Sciatic nerve (tissue), 2 donors: ENCODE results near the gene TNFRSF6B. TPM values are rescaled to one million over a fixed set of nuclear protein-coding genes. Genes with fewer than 3 reads are reported as not detected.

ENCODE experiments used
- ATAC-seq: fragments of 200-7000 bp; cut with Tn5 transposase; one replicate; pipeline ENCODE4 v1.9.1; 2020; ENCODE audit warnings: mild to moderate bottlenecking, moderate library complexity
- DNase-seq: peaks from one replicate; pipeline ENCODE4 v3.0.0-alpha.2; 2020; ENCODE audit warnings: low spot score
- intact Hi-C: fragments of 100-400 bp; cut with DNase I; formaldehyde crosslinking; loops from one replicate; pipeline ENCODE4 v1.14.2; 2022
- total RNA-seq: library from RNA; stranded (reverse); fragmentation: NEBNext Ultra II Directional; extraction: Animal tissue kit (Norgen Biotek cat#: 25700); gene quantifications from one replicate; pipeline ENCODE4 v1.2.1, GENCODE V29; 2021
- donor health status: DM: no; HTN: no; CAD: no.
- donor health status: DM: no; HTN: no; CAD: no.

The TNFRSF6B gene
- total RNA-seq, 1 donor from 2014 or later: 6.1 TPM

- intact Hi-C loops: no loop called here
- DNase-seq: no peak
- no peak for ATAC-seq
These were observed 15.4 kb upstream of the TNFRSF6B start for GRCh38 chr20:63680857-63681608.

DNA sequence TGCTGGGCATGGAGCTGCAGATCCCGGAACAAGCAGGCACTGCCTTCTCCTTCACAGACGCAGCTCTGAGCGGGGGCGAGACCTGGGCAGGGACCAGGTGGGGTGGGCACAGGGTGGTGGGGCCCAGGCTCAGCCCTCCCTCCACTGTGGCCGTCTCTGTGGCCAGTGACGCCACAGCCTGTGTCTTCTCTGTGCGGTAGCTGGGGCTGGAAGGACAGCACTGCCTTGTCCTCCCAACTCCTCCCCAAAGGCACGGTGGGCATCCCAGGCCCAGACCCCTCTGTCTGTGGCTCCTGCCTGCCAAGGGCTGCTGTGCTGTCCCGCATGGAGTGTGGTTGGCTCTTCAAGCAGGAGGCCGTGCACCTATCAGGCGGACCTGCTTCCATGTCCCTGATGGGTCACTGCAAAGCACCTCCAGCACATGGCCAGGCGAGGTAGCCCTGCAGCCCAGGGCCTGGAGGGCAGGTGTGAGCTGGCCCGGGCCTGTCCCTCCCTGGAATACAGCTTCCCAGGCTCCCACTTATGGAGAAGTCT lies 14.8 kb upstream of the TNFRSF6B start:
- ATAC-seq: no peak

GRCh38 chr20:63682384-63683139 lies 13.9 kb upstream of the TNFRSF6B start:
- peak; percentile 35 for ATAC-seq
- intact Hi-C loops: no loop called here
- DNase-seq: no peak

More for the DNA sequence above, 14.8 kb upstream of the TNFRSF6B start:
- intact Hi-C loops: no loop called here
- no peak for DNase-seq

GRCh38 chr20:63685269-63686026 lies 11.0 kb upstream of the TNFRSF6B start:
- DNase-seq (no peak), ATAC-seq (no peak)
- intact Hi-C loops: no loop called here

GRCh38 chr20:63686094-63686491 lies 10.4 kb upstream of the TNFRSF6B start:
- DNase-seq: no peak
- intact Hi-C loops: no loop called here
- no peak for ATAC-seq

- DNase-seq: peak; percentile 91
- intact Hi-C loops: no loop called here
- ATAC-seq: peak; percentile 77
These were observed 9.7 kb upstream of the TNFRSF6B start for GRCh38 chr20:63686492-63687321.

- ATAC-seq: peak; percentile 0
- no peak for DNase-seq
- intact Hi-C loops: no loop called here
These were observed 8.9 kb upstream of the TNFRSF6B start for GRCh38 chr20:63687419-63688178.

- no peak for ATAC-seq
- DNase-seq: no peak
- intact Hi-C loops: no loop called here
These were observed 8.0 kb upstream of the TNFRSF6B start for GRCh38 chr20:63688228-63689045.

DNA sequence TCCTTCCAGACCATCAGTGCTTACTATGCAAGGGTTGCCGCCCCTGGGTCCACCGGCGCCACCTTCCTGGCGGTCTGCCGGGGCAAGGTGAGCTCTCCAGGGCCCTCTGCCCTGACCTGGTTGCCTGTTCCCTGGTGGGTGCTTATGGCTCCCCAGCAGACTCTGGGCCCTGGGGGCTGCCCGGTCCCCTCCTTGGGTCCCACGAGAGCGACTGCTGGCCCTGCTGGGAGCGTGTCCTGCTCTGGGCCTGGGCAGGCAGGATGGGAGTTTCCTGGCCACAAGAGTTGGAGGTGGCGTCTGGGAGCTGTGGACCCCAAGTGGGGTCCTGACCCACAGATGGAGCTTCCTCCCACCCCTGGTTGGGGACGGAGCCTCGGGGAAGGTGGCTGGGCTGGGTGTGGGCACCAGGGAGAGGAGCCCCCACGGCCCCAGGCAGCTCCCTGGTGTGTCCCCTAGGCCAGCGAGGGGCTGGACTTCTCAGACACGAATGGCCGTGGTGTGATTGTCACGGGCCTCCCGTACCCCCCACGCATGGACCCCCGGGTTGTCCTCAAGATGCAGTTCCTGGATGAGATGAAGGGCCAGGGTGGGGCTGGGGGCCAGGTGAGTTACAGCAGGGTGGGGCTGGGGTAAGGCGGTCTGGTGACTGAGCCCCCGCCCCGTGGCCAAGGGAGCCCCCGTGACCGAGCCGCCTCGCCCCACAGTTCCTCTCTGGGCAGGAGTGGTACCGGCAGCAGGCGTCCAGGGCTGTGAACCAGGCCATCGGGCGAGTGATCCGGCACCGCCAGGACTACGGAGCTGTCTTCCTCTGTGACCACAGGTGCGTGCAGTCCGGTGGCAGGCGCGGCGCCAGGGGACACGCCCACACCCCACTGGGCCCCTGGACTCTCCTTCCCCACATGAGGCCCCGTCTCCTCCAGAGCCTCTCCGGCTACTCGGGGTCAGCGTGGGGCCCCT lies 7.1 kb upstream of the TNFRSF6B start:
- intact Hi-C loops: no loop called here
- DNase-seq: peak; percentile 75
- ATAC-seq: no peak

DNA sequence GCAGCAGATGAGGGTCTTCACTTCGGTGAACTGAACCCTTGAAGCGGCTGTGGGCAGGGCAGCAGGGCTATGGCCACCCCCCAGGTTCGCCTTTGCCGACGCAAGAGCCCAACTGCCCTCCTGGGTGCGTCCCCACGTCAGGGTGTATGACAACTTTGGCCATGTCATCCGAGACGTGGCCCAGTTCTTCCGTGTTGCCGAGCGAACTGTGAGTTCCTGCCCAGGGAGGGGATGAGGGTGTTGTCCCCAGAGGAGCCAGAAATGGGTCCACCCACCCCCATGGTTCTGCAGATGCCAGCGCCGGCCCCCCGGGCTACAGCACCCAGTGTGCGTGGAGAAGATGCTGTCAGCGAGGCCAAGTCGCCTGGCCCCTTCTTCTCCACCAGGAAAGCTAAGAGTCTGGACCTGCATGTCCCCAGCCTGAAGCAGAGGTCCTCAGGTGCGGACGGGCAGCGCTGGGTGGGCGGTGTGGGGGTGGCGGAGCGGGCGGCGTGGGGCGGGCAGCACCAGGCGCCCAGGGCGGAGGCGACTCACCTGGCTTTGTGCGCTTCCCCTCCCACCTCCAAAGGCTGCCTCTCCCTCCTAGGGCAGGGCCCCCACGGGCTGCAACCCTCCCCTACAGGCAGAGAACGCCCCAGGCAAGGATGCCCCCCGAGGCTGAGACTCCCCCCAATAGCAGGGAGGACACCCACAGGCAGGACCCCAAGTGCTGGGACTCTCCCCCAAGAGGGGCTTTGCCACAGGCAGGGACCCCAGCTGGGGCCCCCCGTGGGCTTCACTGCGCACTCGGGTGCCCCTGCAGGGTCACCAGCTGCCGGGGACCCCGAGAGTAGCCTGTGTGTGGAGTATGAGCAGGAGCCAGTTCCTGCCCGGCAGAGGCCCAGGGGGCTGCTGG lies 6.2 kb upstream of the TNFRSF6B start:
- DNase-seq (peak; percentile 63), ATAC-seq (no peak)
- intact Hi-C loops: no loop called here

DNA sequence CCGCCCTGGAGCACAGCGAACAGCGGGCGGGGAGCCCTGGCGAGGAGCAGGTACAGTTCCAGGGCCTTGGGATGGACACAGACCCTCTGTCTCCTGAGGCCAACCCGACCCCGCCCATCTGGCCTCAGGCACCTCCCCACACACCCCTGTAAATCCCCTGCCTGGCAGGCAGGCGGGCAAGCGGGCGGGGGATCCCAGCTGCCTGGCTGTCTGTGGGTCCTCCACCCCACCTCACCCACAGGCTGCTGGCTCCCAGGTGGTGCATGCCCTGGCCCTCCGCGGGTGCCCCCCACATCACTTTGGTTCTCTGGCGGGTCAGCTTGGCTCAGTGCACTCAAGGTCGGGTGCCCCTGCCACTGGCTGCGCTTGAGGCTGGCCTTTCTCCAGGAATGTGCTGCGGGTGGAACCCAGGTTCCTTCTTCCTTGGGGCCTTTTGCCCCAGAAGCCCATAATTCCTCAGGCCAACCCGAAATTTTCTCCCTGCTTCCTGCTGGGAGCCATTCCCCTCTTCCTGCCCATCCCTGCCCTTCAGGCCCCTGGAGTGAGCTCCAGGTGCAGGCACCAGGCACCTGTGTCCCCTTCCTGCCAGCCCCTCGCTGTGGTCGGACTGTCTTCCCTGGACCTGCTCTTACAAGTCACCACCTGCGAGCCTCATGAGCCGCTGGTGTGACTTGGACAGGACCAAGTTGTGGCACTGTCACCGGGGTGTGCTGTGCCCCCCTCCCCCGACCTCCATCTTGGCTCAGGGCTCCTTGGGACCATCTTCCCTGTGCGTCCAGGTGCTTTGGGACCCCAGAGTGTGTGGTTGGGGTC lies 5.3 kb upstream of the TNFRSF6B start:
- no peak for DNase-seq
- intact Hi-C loops: no loop called here
- no peak for ATAC-seq

DNA sequence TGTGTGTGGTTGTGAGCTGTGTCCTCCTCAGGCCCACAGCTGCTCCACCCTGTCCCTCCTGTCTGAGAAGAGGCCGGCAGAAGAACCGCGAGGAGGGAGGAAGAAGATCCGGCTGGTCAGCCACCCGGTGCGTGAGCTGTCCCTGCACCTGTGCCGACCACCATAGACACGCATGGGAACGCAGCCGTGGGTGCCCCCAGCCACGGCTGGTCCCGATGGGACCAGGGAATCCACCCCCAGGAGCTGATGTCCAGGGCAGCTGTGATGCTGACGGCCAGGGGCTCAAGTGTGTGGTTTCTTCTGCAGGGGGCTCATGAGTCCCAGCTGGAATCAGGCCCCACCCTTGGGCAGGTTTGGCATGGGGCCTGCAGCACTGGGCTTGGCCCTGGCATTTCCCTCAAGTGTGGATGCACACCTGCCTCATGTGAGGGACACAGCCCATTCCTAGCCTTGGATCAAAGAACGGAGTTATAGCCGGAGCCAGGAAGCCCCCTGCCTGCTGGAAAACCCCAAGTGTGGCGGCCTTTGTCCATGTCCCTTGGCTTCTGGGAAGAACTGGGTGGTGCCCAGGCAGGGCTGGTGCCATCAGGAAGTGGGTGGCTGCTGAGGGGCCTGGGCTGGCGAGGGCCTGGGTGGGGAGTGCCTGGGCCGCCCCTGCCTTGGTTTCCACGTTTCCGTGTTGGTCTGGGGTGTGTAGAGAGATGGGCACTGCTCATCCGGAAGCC lies 4.6 kb upstream of the TNFRSF6B start:
- ATAC-seq (no peak), DNase-seq (peak; percentile 60)
- intact Hi-C loops: no loop called here

DNA sequence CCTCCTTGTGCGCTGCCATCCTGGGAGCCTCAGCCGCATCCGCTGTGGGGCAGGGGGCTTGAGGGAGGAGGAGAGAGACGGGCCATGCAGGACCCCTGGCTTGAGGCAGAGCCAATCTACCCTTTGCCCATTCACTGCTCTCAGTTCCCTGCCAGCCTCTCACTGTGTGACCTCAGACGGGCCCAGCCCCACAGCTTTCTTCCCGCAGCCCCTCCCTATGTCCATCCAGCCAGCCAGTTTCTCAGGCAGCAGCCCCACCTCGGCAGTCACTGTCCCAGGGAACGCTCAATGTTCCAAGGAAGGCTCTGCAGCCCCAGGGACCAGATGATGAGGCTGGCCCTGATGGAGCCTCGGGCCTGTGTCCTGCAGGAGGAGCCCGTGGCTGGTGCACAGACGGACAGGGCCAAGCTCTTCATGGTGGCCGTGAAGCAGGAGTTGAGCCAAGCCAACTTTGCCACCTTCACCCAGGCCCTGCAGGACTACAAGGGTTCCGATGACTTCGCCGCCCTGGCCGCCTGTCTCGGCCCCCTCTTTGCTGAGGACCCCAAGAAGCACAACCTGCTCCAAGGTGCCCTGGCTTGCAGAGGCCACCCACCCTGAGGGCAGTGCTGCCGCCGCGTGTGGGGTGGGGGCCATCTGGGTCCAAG lies 3.9 kb upstream of the TNFRSF6B start:
- intact Hi-C loops: no loop called here
- DNase-seq (peak; percentile 64), ATAC-seq (peak; percentile 18)
